Large intestine (tissue), 3 donors: Measurements from ENCODE around the gene GATM. TPM values are rescaled to one million over a fixed set of nuclear protein-coding genes. Genes with fewer than 3 reads are reported as not detected.
"Not testable (repeated sequence)": the region's sequence is repeated elsewhere in the genome, so short reads cannot be mapped to it uniquely, and the experiment has no call there.

Experiments used
- DNase-seq, 2 donors: peaks; one replicate each; pipeline versions ENCODE4 v3.0.0 to v3.0.0-alpha.2; 2013
- H3K27ac ChIP-seq: one replicate; pipeline ENCODE4 v1.5.1; 2013; ENCODE audit warnings: low read length
- H3K27me3 ChIP-seq: 2 replicates; pipeline ENCODE4 v1.6.1; 2013; ENCODE audit warnings: low read length; ENCODE audit not compliant: control insufficient read depth, insufficient read depth
- H3K36me3 ChIP-seq: 2 replicates; pipeline ENCODE4 v1.6.1; 2013; ENCODE audit warnings: low read length; ENCODE audit not compliant: control insufficient read depth, insufficient read depth
- H3K4me1 ChIP-seq: one replicate; pipeline ENCODE4 v1.6.1; 2013; ENCODE audit warnings: low read length; ENCODE audit not compliant: control insufficient read depth, insufficient read depth
- H3K4me3 ChIP-seq: one replicate; pipeline ENCODE4 v1.5.1; 2013; ENCODE audit warnings: low read length
- H3K9me3 ChIP-seq: one replicate; pipeline ENCODE4 v1.6.1; 2013; ENCODE audit warnings: mild to moderate bottlenecking, low read depth, low read length, moderate library complexity; ENCODE audit not compliant: control insufficient read depth
- WGBS: methylation state at CpG from one replicate; pipeline ENCODE4 v1.1.5; 2013; ENCODE audit warnings: low lambda C conversion rate; ENCODE audit not compliant: insufficient coverage; 5-methylcytosine and 5-hydroxymethylcytosine counted together
- polyA plus RNA-seq: library from polyadenylated mRNA; unstranded; fragments of 120-200 nt; gene quantifications from one replicate; pipeline ENCODE4 v1.2.1, GENCODE V29; 2013

Gene GATM
- polyA plus RNA-seq, 1 donor, result 149 TPM

DNA sequence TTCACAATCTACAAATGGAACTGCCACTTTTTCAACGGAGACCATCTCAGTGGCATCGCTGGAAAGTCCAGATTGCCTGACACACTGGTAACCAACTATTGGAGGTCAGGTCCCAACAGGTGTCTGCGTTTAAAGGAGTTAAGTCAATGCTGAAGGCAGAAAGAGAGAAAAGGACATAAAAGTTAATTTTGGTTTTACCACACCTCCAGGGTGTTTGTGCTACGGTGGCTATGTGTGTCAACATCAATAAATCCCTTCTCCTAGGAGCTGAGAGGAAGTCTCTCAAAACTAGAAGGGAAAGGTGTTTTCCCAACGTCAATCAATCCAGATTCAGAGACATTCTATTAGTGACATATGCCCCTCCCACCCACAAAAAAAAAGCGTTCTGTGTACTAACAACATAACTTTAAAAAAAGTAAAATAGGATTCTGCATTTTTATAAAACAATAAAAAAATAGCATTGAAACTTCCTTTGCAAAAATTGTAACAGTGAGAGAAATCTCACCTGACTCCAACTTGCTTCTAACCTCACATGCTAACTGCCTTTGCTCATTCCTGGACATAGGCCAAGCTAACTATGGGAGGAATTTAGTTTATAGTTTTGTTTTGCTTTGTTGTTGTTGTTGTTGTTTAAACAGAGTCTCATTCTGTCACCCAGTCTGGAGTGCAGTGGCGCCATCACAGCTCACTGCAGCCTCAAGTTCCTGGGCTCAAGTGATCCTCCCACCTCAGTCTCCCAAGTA is 58.7 kb downstream of the GATM start:
- WGBS, result no CpG with 5 or more reads among the region's 7 CpGs
- DNase-seq, result no peak
- no peaks in the 10 kb centered on the region for H3K4me1 ChIP-seq
- no peak overlapping the region for H3K4me3 ChIP-seq
- no peak overlapping the region for H3K27ac ChIP-seq
- H3K9me3 ChIP-seq, result no peaks in the 10 kb centered on the region
- H3K36me3 ChIP-seq, result no peaks in the 10 kb centered on the region
- H3K27me3 ChIP-seq, result no peaks in the 10 kb centered on the region

DNA sequence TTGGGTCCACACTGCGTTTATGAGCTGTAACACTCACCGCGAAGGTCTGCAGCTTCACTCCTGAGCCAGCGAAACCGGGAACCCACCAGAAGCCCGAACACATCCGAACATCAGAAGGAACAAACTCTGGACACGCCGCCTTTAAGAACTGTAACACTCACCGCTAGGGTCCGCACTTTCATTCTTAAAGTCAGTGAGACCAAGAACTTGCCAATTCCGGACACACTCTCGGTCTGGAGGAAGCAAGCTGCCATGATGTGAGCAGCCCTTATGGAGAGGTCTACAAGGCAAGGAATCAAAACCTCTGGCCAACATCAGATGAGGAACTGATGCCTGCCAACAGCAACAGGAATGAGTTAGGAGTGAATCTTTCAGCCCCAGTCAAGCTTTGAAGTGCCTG is 63.4 kb downstream of the GATM start:
- WGBS, result 100% methylated on average over 1 of the region's 13 CpGs
- H3K27ac ChIP-seq, result no peak overlapping the region
- no peaks in the 10 kb centered on the region for H3K9me3 ChIP-seq
- no peak overlapping the region for H3K4me3 ChIP-seq
- H3K4me1 ChIP-seq, result peaks cover 10% of the 10 kb centered on the region
- no peaks in the 10 kb centered on the region for H3K27me3 ChIP-seq
- H3K36me3 ChIP-seq, result no peaks in the 10 kb centered on the region
- DNase-seq, result no peak

DNA sequence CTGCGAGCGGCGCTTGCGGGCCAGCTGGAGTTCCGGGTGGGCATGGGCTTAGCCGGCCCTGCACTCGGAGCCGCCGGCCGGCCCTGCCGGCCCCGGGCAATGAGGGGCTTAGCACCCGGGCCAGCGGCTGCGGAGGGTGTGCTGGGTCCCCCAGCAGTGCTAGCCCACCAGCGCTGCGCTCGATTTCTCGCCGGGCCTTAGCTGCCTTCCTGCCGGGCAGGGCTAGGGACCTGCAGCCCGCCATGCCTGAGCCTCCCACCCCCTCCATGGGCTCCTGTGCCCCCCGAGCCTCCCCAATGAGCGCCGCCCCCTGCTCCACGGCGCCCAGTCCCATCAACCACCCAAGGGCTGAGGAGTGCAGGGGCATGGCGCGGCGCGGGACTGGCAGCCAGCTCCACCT is 64.2 kb downstream of the GATM start:
- WGBS, result no CpG with 5 or more reads among the region's 31 CpGs
- DNase-seq, H3K9me3 ChIP-seq, H3K27ac ChIP-seq, H3K27me3 ChIP-seq, H3K4me3 ChIP-seq, H3K36me3 ChIP-seq: not testable (repeated sequence)
- peaks cover 12% of the 10 kb centered on the region for H3K4me1 ChIP-seq

Other genes starting within 250 kb of the GATM start
- 0.15 TPM for gene DUOXA1, start 248.7 kb downstream of the GATM start, polyA plus RNA-seq
- 2.6 TPM for gene DUOX1, start 248.6 kb downstream of the GATM start, polyA plus RNA-seq
- 13.4 TPM for gene SHF, start 190.6 kb downstream of the GATM start, polyA plus RNA-seq
- 16.8 TPM for gene SLC28A2, start 126.3 kb downstream of the GATM start, polyA plus RNA-seq
- gene SLC30A4, start 144.2 kb upstream of the GATM start, polyA plus RNA-seq, result 3.7 TPM
- 44.0 TPM for gene BLOC1S6, start 208.8 kb upstream of the GATM start, polyA plus RNA-seq